Measurements from ENCODE around the gene ZNF550.
"Not testable (repeated sequence)": the region's sequence is repeated elsewhere in the genome, so short reads cannot be mapped to it uniquely, and the experiment has no call there.

ZNF550 gene

DNA sequence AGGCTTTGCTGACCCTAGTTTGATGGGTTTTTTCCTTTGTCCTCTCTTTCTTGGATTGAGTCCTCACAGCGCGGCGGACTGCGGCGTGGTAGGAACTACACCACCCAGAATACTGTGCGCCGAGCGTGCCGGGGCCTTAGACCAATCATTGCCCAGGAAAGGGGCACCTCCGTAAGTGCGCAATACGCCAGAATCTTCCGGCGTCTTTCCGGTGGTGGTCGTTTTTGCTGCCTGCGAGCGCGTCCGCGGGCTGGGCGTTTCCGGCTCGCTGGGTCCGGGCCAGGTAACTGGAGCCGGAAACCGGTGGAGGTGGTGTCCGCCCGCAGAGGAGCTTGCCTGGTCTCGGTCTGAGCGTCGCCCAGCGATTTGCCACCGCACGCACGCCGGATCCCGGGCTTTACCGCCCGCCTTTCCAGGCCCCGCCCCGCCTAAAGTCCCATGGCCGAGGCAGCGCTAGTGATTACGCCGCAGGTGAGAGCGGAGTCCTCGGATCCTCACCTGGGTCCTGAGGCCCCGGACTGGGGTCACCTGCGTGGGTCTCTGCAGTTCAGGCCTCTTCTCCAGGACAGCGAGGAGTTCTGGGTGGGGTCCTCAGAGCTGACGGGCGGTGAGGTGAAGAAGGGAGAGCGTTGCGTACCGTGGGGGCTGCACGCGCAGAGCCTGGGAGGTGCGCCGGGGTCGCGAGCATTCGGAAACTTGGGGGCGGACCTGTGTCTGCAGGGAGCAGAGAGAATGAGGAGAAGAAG lies 32.4 kb downstream of the ZNF550 start, which contains the start of gene ZNF549:
ZNF549 (plus strand) TSS at position 221 of the 746 bp plus-strand sequence; CDS start at position 439, 218 bp downstream.
- H3K79me2 ChIP-seq (ENCODE audit: insufficient read depth, low read depth) = no peaks in the 10 kb centered on the region
- H3K4me1 ChIP-seq (ENCODE audit: low read depth, poor library complexity, severe bottlenecking) = no peaks in the 10 kb centered on the region
- no peaks in the 10 kb centered on the region for H4K20me1 ChIP-seq (ENCODE audit: insufficient read depth)
- H3K4me3 ChIP-seq (IDR thresholded peaks at IDR 0.05; ENCODE audit: insufficient read depth, low read depth, low read length) = no peak within 1 kb of the TSS
- H2AFZ ChIP-seq (ENCODE audit: low read depth) = no peak within 1 kb of the TSS
- no peaks in the 10 kb centered on the region for H3K27me3 ChIP-seq (ENCODE audit: insufficient read depth, low read depth)
- H3K27ac ChIP-seq = no peak within 1 kb of the TSS
- no peak within 1 kb of the TSS for H3K9ac ChIP-seq
- H3K4me2 ChIP-seq = no peak within 1 kb of the TSS
- H3K36me3 ChIP-seq (ENCODE audit: insufficient read depth) = no peaks in the 10 kb centered on the region
- TF ChIP-seq, protein P1, sequence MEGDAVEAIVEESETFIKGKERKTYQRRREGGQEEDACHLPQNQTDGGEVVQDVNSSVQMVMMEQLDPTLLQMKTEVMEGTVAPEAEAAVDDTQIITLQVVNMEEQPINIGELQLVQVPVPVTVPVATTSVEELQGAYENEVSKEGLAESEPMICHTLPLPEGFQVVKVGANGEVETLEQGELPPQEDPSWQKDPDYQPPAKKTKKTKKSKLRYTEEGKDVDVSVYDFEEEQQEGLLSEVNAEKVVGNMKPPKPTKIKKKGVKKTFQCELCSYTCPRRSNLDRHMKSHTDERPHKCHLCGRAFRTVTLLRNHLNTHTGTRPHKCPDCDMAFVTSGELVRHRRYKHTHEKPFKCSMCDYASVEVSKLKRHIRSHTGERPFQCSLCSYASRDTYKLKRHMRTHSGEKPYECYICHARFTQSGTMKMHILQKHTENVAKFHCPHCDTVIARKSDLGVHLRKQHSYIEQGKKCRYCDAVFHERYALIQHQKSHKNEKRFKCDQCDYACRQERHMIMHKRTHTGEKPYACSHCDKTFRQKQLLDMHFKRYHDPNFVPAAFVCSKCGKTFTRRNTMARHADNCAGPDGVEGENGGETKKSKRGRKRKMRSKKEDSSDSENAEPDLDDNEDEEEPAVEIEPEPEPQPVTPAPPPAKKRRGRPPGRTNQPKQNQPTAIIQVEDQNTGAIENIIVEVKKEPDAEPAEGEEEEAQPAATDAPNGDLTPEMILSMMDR (conservative IDR thresholded peaks at IDR 0.05; ENCODE audit: low read depth, low read length) = no peak

DNA sequence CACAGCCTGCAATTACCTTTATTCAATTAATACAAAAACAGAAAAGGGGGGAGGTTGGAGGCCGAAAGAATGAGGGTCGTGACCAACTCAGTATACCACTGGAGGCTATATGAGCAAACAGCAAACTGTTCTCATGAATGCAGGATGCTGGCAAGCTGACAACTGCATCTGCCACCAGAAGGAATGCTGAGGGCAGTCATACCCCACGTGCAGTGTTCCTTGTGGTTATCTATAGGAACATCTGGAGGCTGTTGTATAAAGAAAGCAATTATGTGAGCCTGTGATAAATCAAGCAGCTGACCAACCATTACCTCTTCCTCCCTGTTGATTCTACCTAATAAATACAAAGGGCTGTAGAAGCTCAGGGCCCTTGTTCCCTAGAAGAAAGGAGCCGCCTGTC lies 41.6 kb downstream of the ZNF550 start:
- not testable (repeated sequence) for H4K20me1 ChIP-seq (ENCODE audit: insufficient read depth); H2AFZ ChIP-seq (ENCODE audit: low read depth); H3K27me3 ChIP-seq (ENCODE audit: insufficient read depth, low read depth); H3K4me1 ChIP-seq (ENCODE audit: low read depth, poor library complexity, severe bottlenecking); H3K4me3 ChIP-seq (IDR thresholded peaks at IDR 0.05; ENCODE audit: insufficient read depth, low read depth, low read length); H3K36me3 ChIP-seq (ENCODE audit: insufficient read depth); H3K27ac ChIP-seq; H3K9ac ChIP-seq; H3K4me2 ChIP-seq; H3K79me2 ChIP-seq (ENCODE audit: insufficient read depth, low read depth)

DNA sequence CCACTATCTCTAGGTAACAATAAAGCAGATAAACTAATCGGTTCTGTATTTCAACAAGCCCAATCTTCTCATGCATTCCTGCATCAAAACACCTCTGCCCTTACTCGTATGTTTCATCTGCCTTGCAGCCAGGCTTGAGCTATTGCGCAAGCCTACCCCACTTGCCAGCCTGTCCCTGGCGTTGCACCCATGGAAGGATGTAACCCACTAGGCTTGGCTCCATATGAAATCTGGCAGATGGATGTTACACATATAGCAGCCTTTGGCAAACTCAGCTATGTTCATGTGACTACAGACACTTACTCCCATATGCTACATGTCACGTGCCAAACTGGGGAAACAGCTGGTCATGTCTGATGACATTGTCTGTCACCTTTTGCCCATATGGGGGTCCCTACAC lies 44.4 kb downstream of the ZNF550 start:
- TF ChIP-seq, protein P1 (conservative IDR thresholded peaks at IDR 0.05; ENCODE audit: low read depth, low read length) = no peak
- Histone ChIP-seq H3K9ac (no peak overlapping the region), H3K27me3 (ENCODE audit: insufficient read depth, low read depth) (no peaks in the 10 kb centered on the region)

DNA sequence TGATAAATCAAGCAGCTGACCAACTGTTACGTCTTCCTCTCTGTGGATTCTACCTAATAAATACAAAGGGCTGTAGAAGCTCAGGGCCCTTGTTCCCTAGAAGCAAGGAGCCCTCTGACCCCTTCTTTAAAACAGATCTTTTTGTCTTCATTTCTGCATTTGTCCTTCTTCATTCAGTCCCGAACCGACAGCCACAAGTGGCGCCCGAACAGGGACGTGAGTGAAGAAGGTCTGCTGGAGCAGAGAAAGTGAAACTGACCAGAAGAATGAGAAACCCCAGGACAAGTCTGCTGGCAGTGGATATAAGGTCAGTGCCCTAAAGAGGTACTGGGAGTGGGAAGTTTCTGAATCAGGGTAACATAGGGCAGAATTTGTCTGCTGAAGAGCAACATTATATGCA lies 46.8 kb downstream of the ZNF550 start:
- no peak overlapping the region for H3K27ac ChIP-seq
- H3K36me3 ChIP-seq (ENCODE audit: insufficient read depth) = no peaks in the 10 kb centered on the region
- no peaks in the 10 kb centered on the region for H3K4me1 ChIP-seq (ENCODE audit: low read depth, poor library complexity, severe bottlenecking)
- H3K79me2 ChIP-seq (ENCODE audit: insufficient read depth, low read depth) = no peaks in the 10 kb centered on the region
- no peak overlapping the region for H3K4me3 ChIP-seq (IDR thresholded peaks at IDR 0.05; ENCODE audit: insufficient read depth, low read depth, low read length)
- H3K27me3 ChIP-seq (ENCODE audit: insufficient read depth, low read depth) = no peaks in the 10 kb centered on the region
- no peak overlapping the region for H2AFZ ChIP-seq (ENCODE audit: low read depth)
- no peak overlapping the region for H3K9ac ChIP-seq
- no peaks in the 10 kb centered on the region for H4K20me1 ChIP-seq (ENCODE audit: insufficient read depth)
- TF ChIP-seq, protein P1 (conservative IDR thresholded peaks at IDR 0.05; ENCODE audit: low read depth, low read length) = no peak
- H3K4me2 ChIP-seq = no peak overlapping the region

More for the DNA sequence above, 44.4 kb downstream of the ZNF550 start:
- no peak overlapping the region for H3K27ac ChIP-seq
- H3K4me2 ChIP-seq = no peak overlapping the region
- H3K36me3 ChIP-seq (ENCODE audit: insufficient read depth) = no peaks in the 10 kb centered on the region
- H3K79me2 ChIP-seq (ENCODE audit: insufficient read depth, low read depth) = no peaks in the 10 kb centered on the region
- H4K20me1 ChIP-seq (ENCODE audit: insufficient read depth) = no peaks in the 10 kb centered on the region
- H3K4me1 ChIP-seq (ENCODE audit: low read depth, poor library complexity, severe bottlenecking) = no peaks in the 10 kb centered on the region
- H3K4me3 ChIP-seq (IDR thresholded peaks at IDR 0.05; ENCODE audit: insufficient read depth, low read depth, low read length) = no peak overlapping the region
- no peak overlapping the region for H2AFZ ChIP-seq (ENCODE audit: low read depth)

DNA sequence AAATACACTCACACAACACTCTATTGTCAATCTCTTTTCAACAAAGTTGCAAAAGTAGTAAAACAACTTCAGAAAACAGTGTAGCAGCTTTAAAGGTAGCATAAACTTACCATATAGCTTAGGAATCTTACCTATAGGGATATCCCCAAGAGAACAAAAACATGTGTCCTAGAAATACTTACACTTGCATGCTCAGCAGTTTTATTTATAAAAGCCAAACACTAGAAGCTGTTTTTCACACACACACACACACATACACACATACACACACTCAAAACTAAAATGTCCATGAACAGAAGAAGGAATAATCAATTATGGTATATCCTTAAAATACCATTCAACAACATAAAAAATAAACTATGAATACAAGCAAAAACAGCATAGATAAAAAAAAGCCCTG lies 48.2 kb downstream of the ZNF550 start:
- H3K9ac ChIP-seq = no peak overlapping the region
- H3K27ac ChIP-seq = no peak overlapping the region
- no peaks in the 10 kb centered on the region for H3K27me3 ChIP-seq (ENCODE audit: insufficient read depth, low read depth)
- H3K36me3 ChIP-seq (ENCODE audit: insufficient read depth) = no peaks in the 10 kb centered on the region
- H3K79me2 ChIP-seq (ENCODE audit: insufficient read depth, low read depth) = no peaks in the 10 kb centered on the region
- H3K4me1 ChIP-seq (ENCODE audit: low read depth, poor library complexity, severe bottlenecking) = no peaks in the 10 kb centered on the region
- no peak overlapping the region for H2AFZ ChIP-seq (ENCODE audit: low read depth)
- H4K20me1 ChIP-seq (ENCODE audit: insufficient read depth) = no peaks in the 10 kb centered on the region
- H3K4me3 ChIP-seq (IDR thresholded peaks at IDR 0.05; ENCODE audit: insufficient read depth, low read depth, low read length) = no peak overlapping the region
- TF ChIP-seq, protein P1 (conservative IDR thresholded peaks at IDR 0.05; ENCODE audit: low read depth, low read length) = no peak
- no peak overlapping the region for H3K4me2 ChIP-seq
